Progenitor cell of endocrine pancreas (in vitro differentiated cells): ENCODE data around the gene SORCS2. TPM values are rescaled to one million over a fixed set of nuclear protein-coding genes. Genes with fewer than 3 reads are reported as not detected.

Experiments used
- DNase-seq: peaks from one replicate; pipeline ENCODE4 v3.0.0; 2021; ENCODE audit warnings: low spot score; ENCODE audit not compliant: unreplicated experiment
- H3K27ac Mint-ChIP-seq: 2 replicates; pipeline ENCODE4 v1.8.0; 2021; ENCODE audit warnings: mild to moderate bottlenecking, moderate library complexity, mixed read lengths
- H3K27me3 Mint-ChIP-seq: 2 replicates; pipeline ENCODE4 v1.8.0; 2021; ENCODE audit warnings: mixed read lengths
- H3K36me3 Mint-ChIP-seq: 2 replicates; pipeline ENCODE4 v1.8.0; 2022; ENCODE audit warnings: mixed read lengths; ENCODE audit not compliant: insufficient read depth
- H3K4me1 Mint-ChIP-seq: 2 replicates; pipeline ENCODE4 v1.8.0; 2021; ENCODE audit warnings: low read depth, mixed read lengths
- H3K4me3 Mint-ChIP-seq: 2 replicates; pipeline ENCODE4 v1.8.0; 2021; ENCODE audit warnings: low read depth, mild to moderate bottlenecking, moderate library complexity, mixed read lengths
- H3K9me3 Mint-ChIP-seq: 2 replicates; pipeline ENCODE4 v1.8.0; 2021; ENCODE audit warnings: low read depth, mixed read lengths
- total RNA-seq: library from RNA; stranded (reverse); gene quantifications from 2 replicates; pipeline ENCODE4 v1.2.1, GENCODE V29; 2021
- TF ChIP-seq, protein P1 (sequence below): fragments of 200-600 bp; sonication (generic); IDR thresholded peaks from one replicate; pipeline ENCODE4 v1.5.0; 2021; ENCODE audit warnings: antibody characterized with exemption, mild to moderate bottlenecking; ENCODE audit not compliant: unreplicated experiment

The SORCS2 gene
- total RNA-seq, 1 donor from 2014 or later, result 2.2 TPM

DNA sequence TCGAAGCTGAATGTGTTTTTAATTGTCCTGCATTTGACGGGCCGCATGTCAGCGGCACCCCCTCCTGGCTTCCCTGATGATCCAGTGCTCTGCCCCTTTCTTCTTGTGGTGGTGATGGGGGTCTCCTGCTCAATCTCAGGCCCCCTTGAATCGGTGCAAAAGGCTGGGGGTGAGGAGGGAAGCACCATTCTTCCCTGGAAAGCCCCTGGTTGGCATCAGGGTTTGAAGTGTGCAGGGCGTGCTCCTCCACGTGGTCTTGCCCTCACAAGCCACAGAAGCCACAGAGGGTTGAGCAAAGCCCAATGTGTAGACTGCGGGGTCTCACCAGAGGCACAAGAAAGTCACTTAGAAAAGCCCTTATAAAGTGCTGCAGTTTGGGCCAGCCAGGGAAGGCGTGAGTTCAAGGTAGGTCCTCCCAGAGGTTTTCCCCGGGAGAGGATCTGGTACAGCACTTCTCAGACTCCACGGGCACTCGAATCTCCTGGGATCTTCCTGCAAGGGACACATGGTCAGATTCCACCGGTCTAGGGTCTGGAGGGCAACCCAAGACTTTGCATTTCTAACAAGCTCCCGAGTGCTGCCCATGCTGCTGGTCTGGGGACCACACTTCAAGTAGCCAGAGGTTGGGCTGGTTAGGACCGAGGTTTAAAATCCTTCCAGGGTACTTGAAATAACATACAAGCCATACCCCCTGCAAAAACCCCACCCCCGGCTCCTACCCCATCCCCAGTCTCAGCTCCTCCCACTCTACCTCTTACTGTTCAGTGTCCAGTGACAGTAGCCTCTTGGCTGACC lies 207.3 kb downstream of the SORCS2 start:
- Mint-ChIP-seq H3K36me3 (no peaks in the 10 kb centered on the region), H3K27me3 (peaks cover 34% of the 10 kb centered on the region), H3K4me3 (no peak overlapping the region), H3K27ac (no peak overlapping the region), H3K9me3 (peaks cover 10% of the 10 kb centered on the region), H3K4me1 (peaks cover 10% of the 10 kb centered on the region)
- no peak for DNase-seq
- TF ChIP-seq, protein P1, sequence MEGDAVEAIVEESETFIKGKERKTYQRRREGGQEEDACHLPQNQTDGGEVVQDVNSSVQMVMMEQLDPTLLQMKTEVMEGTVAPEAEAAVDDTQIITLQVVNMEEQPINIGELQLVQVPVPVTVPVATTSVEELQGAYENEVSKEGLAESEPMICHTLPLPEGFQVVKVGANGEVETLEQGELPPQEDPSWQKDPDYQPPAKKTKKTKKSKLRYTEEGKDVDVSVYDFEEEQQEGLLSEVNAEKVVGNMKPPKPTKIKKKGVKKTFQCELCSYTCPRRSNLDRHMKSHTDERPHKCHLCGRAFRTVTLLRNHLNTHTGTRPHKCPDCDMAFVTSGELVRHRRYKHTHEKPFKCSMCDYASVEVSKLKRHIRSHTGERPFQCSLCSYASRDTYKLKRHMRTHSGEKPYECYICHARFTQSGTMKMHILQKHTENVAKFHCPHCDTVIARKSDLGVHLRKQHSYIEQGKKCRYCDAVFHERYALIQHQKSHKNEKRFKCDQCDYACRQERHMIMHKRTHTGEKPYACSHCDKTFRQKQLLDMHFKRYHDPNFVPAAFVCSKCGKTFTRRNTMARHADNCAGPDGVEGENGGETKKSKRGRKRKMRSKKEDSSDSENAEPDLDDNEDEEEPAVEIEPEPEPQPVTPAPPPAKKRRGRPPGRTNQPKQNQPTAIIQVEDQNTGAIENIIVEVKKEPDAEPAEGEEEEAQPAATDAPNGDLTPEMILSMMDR, result no peak

DNA sequence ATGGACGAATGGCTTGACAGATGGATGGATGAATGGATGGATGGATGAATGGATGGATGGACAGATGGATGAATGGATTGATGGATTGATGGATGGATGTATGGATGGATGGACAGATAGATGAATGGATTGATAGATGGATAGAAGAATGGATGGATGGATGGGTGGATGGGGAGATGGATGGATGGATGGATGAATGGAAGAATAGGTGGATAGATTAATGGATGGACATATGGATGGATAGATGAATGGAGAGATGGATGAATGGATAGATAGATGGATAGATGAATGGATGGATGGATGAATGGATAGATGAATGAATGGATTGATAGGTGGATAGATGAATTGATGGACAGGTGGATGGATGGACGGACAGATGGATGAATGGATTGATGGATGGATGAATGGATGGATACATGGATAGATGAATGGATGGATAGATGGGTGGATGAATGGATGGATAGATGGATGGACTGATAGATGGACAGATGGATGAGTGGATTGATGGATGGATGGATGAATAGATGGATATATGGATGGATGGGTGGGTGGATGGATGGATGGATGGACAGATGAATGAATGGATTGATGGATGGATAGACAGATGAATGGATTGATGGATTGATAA lies 208.4 kb downstream of the SORCS2 start:
- Mint-ChIP-seq H3K4me3 (no peak overlapping the region), H3K27ac (no peak overlapping the region), H3K4me1 (peaks cover 7% of the 10 kb centered on the region), H3K36me3 (no peaks in the 10 kb centered on the region), H3K27me3 (peaks cover 34% of the 10 kb centered on the region), H3K9me3 (peaks cover 17% of the 10 kb centered on the region)
- TF ChIP-seq, protein P1, result no peak
- no peak for DNase-seq

DNA sequence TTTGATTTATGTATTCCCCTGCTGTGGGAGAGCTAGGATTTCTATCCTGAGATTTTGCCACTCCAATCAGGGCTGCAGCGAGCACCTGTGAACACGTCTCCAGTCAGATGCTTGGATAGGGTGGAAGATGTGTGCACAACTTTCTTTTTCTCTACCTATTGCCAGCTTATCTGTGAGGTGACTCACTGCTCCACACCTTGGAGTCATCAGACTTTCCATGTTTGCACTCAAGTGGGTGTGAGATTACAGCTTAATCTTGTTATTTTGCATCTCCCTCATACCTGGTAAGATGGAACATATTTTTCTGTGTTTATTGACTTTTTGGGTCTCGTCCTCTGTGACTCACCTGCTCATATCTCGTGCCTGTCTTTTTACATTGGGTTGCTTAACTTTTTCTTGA lies 210.2 kb downstream of the SORCS2 start:
- Mint-ChIP-seq H3K36me3 (peaks cover 1% of the 10 kb centered on the region), H3K27me3 (peaks cover 22% of the 10 kb centered on the region)

DNA sequence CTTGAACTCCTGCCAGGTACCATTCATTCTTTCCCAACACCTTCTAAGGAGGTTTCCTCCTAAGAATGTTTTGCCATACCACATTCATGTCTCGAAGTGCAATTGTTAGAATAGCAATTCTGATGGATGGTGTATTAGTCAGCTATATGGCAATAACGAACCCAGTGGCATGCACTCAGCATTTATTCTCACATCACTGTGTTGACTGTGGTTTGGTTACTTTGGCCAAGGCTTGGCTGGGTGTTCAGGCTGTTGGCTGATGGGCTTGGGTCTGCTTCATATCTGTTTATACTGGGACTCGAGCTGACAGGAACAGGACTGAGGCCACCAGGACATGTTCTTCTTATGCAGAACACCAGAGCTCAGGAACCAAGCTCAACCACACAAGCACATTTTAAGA lies 210.7 kb downstream of the SORCS2 start:
- no peak overlapping the region for H3K27ac Mint-ChIP-seq
- no peak for DNase-seq
- H3K4me1 Mint-ChIP-seq, result peaks cover 7% of the 10 kb centered on the region
- peaks cover 32% of the 10 kb centered on the region for H3K9me3 Mint-ChIP-seq
- H3K36me3 Mint-ChIP-seq, result peaks cover 1% of the 10 kb centered on the region
- H3K27me3 Mint-ChIP-seq, result peaks cover 18% of the 10 kb centered on the region
- H3K4me3 Mint-ChIP-seq, result no peak overlapping the region
- TF ChIP-seq, protein P1, result no peak

More for the DNA sequence above, 210.2 kb downstream of the SORCS2 start:
- H3K4me1 Mint-ChIP-seq, result peaks cover 7% of the 10 kb centered on the region
- DNase-seq, result no peak
- H3K4me3 Mint-ChIP-seq, result no peak overlapping the region
- peaks cover 32% of the 10 kb centered on the region for H3K9me3 Mint-ChIP-seq
- peak overlapping the region; percentile 80 for H3K27ac Mint-ChIP-seq
- TF ChIP-seq, protein P1, result no peak

DNA sequence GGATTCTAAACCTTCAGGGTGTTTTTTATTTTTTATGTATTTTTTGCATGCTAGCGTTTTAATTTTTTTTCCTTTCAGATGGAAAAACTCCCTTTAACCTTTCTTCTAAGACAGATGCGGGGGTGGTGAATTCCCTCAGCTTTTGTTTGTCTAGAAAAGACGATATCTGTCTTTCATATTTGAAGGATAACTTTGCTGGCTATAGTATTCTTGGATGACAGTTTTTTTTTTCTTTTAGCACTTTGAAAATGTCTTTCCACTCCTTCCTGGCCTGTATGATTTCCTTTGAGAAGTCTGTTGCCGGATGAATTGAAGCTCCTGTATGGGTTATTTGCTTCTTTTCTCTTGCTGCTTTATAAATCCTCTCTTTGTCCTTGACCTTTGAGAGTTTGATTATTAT lies 215.8 kb downstream of the SORCS2 start:
- Mint-ChIP-seq H3K4me3 (no peak overlapping the region), H3K27ac (no peak overlapping the region), H3K9me3 (peaks cover 38% of the 10 kb centered on the region), H3K4me1 (peaks cover 15% of the 10 kb centered on the region), H3K36me3 (peaks cover 9% of the 10 kb centered on the region), H3K27me3 (no peaks in the 10 kb centered on the region)
- TF ChIP-seq, protein P1, result no peak
- no peak for DNase-seq
